ENCODE measurements around the gene KRTAP4-9.
"Not testable (repeated sequence)": the region's sequence is repeated elsewhere in the genome, so short reads cannot be mapped to it uniquely, and the experiment has no call there.

Gene KRTAP4-9

GRCh38 chr17:41123991-41124371 is 18.8 kb downstream of the KRTAP4-9 start, which contains the start of gene KRTAP4-12:
TSS of gene KRTAP4-12 (minus strand) at chr17:41124182. CDS start at chr17:41124122, 60 bp downstream.
- FAIRE-seq = not testable (repeated sequence)

GRCh38 chr17:41125064-41125463 is 19.9 kb downstream of the KRTAP4-9 start:
- FAIRE-seq = no peak

More at GRCh38 chr17:41123991-41124371, 18.8 kb downstream of the KRTAP4-9 start, which contains the start of gene KRTAP4-12:
- DNase-seq (ENCODE audit: insufficient read length, low spot score) = not testable (repeated sequence)

GRCh38 chr17:41126412-41126811 is 21.2 kb downstream of the KRTAP4-9 start:
- DNase-seq (ENCODE audit: insufficient read length, low spot score) (no peak), FAIRE-seq (no peak)

More at GRCh38 chr17:41125064-41125463, 19.9 kb downstream of the KRTAP4-9 start:
- DNase-seq (ENCODE audit: insufficient read length, low spot score) = no peak

GRCh38 chr17:41127371-41127770 is 22.2 kb downstream of the KRTAP4-9 start:
- FAIRE-seq (no peak), DNase-seq (ENCODE audit: insufficient read length, low spot score) (no peak)

GRCh38 chr17:41131979-41132378 is 26.8 kb downstream of the KRTAP4-9 start:
- FAIRE-seq (no peak), DNase-seq (ENCODE audit: insufficient read length, low spot score) (no peak)

- FAIRE-seq (no peak), DNase-seq (ENCODE audit: insufficient read length, low spot score) (no peak)
Measured at GRCh38 chr17:41133880-41134735, 28.9 kb downstream of the KRTAP4-9 start.

- FAIRE-seq; DNase-seq (ENCODE audit: insufficient read length, low spot score): not testable (repeated sequence)
Measured at GRCh38 chr17:41139865-41140264, 34.7 kb downstream of the KRTAP4-9 start.

GRCh38 chr17:41140360-41141131 is 35.4 kb downstream of the KRTAP4-9 start, which contains the start of gene KRTAP4-6:
TSS of gene KRTAP4-6 (minus strand) at chr17:41140544. CDS start at chr17:41140487, 57 bp downstream.
- no peak for DNase-seq (ENCODE audit: insufficient read length, low spot score)
- FAIRE-seq = no peak

GRCh38 chr17:41141361-41141760 is 36.2 kb downstream of the KRTAP4-9 start:
- FAIRE-seq = no peak
- DNase-seq (ENCODE audit: insufficient read length, low spot score) = no peak

- DNase-seq (ENCODE audit: insufficient read length, low spot score) (no peak), FAIRE-seq (no peak)
Measured at GRCh38 chr17:41144846-41145245, 39.7 kb downstream of the KRTAP4-9 start.

GRCh38 chr17:41145261-41145660 is 40.1 kb downstream of the KRTAP4-9 start:
- no peak for FAIRE-seq
- no peak for DNase-seq (ENCODE audit: insufficient read length, low spot score)

GRCh38 chr17:41147531-41148204 is 42.5 kb downstream of the KRTAP4-9 start:
- DNase-seq (ENCODE audit: insufficient read length, low spot score) = no peak
- FAIRE-seq = no peak

- not testable (repeated sequence) for DNase-seq (ENCODE audit: insufficient read length, low spot score); FAIRE-seq
Measured at GRCh38 chr17:41148971-41149651, 43.9 kb downstream of the KRTAP4-9 start.

GRCh38 chr17:41149652-41149985 is 44.4 kb downstream of the KRTAP4-9 start, which contains the start of gene KRTAP4-5:
TSS of gene KRTAP4-5 (minus strand) at chr17:41149825. CDS start at chr17:41149767, 58 bp downstream.
- FAIRE-seq (no peak), DNase-seq (ENCODE audit: insufficient read length, low spot score) (no peak)

GRCh38 chr17:41150026-41150425 is 44.8 kb downstream of the KRTAP4-9 start:
- no peak for FAIRE-seq

GRCh38 chr17:41151525-41151924 is 46.3 kb downstream of the KRTAP4-9 start:
- FAIRE-seq = no peak
- DNase-seq (ENCODE audit: insufficient read length, low spot score) = no peak

More at GRCh38 chr17:41150026-41150425, 44.8 kb downstream of the KRTAP4-9 start:
- no peak for DNase-seq (ENCODE audit: insufficient read length, low spot score)

- FAIRE-seq (no peak), DNase-seq (ENCODE audit: insufficient read length, low spot score) (no peak)
Measured at GRCh38 chr17:41153856-41154255, 48.7 kb downstream of the KRTAP4-9 start.
